ENCODE data around the gene CCT5.

Gene CCT5

GRCh38 chr5:10290438-10290837 is 40.4 kb downstream of the CCT5 start:
- no peak for TF ChIP-seq CTCF (IDR thresholded peaks at IDR 0.05; ENCODE audit: low read depth, low read length)
- H3K4me3 ChIP-seq (ENCODE audit: low read depth, low read length): no peak overlapping the region

- no peak overlapping the region for H3K4me3 ChIP-seq (ENCODE audit: low read depth, low read length)
- no peak for TF ChIP-seq CTCF (IDR thresholded peaks at IDR 0.05; ENCODE audit: low read depth, low read length)
These were observed 41.7 kb downstream of the CCT5 start for GRCh38 chr5:10291692-10292339.

GRCh38 chr5:10293907-10294662 is 44.0 kb downstream of the CCT5 start:
- no peak for TF ChIP-seq CTCF (IDR thresholded peaks at IDR 0.05; ENCODE audit: low read depth, low read length)
- H3K4me3 ChIP-seq (ENCODE audit: low read depth, low read length): no peak overlapping the region

GRCh38 chr5:10295619-10296326 is 45.7 kb downstream of the CCT5 start:
- no peak overlapping the region for H3K4me3 ChIP-seq (ENCODE audit: low read depth, low read length)
- no peak for TF ChIP-seq CTCF (IDR thresholded peaks at IDR 0.05; ENCODE audit: low read depth, low read length)

GRCh38 chr5:10297646-10298204 is 47.6 kb downstream of the CCT5 start:
- TF ChIP-seq CTCF (IDR thresholded peaks at IDR 0.05; ENCODE audit: low read depth, low read length): no peak
- H3K4me3 ChIP-seq (ENCODE audit: low read depth, low read length): no peak overlapping the region

GRCh38 chr5:10300246-10300645 is 50.2 kb downstream of the CCT5 start:
- H3K4me3 ChIP-seq (ENCODE audit: low read depth, low read length): no peak overlapping the region
- TF ChIP-seq CTCF (IDR thresholded peaks at IDR 0.05; ENCODE audit: low read depth, low read length): no peak

Measured in WI38 (cell line).